DMS114 treated with DMSO at 0.1 percent for 48 hours (cell line): Measurements from ENCODE around the gene FILIP1L.

Source experiments
- DNase-seq: peaks from one replicate; lab custom pipeline; 2025; ENCODE audit not compliant: unreplicated experiment; lab: John Stamatoyannopoulos, UW

The FILIP1L gene

DNA sequence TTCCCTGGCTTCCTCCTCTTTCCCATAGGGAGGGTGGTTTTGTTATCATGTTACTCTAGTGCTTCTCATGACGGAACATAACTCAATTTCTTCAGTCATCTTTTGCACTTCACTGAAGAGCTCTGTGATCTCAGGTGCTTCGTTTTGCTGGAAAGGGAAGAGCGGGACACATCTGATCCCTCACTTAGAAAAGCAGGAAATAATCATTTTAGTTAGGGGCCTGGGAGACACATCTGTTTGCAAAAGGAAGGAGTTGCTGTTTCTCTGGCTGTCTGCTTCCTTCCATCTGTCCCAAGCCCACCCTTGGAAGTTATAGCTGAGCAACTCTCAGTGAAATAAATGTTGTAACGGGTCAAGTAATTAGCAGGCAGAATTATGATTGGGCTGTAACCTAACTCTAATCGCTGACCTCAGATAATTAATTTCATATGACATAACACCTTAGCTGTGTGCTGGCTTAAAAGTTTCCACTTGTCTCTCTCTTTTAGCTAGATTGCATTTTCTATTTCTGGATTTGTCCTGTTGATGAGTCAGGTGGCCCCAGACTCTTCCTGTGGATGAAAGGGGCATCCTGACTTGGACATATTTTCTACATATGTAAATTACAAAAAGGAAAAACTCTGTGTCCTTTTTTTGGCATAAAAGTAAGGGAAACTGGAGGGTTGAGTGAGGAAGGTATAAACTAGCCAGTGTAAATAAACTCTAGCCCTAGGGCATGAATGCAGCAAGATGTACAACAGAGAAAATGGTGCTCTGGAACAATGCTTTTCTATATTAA lies 11.0 kb upstream of the FILIP1L start:
- no peak for DNase-seq

DNA sequence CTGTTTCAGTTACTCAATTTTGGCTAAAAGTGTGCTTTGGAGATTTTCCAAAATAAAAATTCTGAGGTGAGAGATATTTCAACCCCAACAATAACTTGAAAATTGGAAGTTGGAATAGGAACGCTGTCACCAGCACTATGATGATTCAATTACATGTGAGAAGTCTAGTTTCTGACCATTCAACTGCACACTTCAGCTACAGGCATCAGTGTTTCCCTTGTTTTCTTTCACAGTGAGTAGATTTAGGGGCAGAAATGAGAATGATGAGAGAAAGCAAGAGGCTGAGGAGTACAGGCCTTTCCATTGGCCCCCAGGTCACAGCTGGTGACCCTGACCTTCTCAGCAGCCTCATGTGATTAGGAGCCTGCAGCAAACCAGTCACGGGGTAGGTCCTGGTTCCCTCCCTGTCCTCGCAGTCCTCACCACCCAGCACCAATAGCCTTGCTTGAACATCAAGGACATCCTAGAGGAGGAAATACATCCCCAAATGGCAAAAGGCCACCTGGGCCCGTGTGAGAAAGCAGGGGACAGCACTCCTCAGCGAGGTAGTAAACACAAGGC lies 10.0 kb upstream of the FILIP1L start:
- DNase-seq = no peak

DNA sequence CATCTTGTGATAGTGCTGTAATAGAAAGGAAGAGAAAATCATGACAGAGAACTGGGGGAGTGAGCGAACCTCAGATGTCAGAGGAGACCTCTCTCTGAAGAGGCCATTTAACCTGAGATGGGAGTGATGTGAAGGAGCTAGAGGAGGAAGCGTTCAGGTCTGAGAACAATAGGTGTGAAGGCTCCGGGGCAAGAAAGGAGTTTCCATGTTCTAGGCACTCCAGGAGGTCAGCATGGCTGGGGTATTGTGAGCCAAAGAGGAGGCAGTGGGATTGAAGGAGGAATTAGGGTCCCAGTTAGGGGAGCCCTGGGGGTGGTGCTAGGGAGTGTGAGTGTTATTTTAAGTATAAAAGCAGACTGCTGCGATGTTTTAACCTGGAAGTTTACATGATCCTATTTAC lies 8.8 kb upstream of the FILIP1L start:
- no peak for DNase-seq

DNA sequence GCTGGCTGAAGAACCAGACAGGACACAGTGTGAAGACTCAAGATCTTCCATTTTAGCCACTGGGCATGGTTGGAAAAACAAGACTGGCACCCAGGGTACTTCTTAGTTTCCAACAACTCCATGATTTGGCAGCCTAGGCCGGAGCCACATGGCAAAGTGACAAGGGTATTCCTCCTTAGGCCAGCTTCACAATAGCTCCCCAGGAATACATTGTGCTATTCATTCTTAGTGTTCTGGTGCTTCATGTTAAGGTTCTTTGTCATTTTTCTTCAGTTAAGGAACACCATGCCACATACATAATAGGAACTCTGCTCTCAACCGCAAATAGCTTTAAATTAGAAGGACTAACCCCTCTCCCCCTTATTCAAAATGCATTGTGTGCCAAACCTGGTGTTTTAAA lies 8.0 kb upstream of the FILIP1L start:
- DNase-seq = no peak

DNA sequence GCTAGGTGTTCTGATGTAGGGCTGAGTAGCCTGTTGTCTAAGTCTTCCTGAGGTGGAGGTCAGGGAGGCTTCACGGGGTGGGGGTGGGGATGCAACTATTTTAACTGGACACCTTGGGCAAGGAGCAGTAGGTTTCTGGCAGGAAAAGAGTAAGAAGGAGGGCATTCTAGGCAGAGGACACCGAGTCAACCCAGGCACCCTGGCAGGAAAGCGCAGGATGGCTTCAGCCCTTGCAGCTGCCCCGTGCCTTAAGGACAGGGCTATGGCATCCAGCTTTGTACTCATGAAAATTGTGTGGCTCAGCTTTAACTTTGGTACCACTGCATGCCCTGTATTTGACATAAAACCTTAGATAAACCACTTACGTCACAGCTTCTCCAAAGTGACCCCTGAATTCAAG lies 6.4 kb upstream of the FILIP1L start:
- DNase-seq = no peak

DNA sequence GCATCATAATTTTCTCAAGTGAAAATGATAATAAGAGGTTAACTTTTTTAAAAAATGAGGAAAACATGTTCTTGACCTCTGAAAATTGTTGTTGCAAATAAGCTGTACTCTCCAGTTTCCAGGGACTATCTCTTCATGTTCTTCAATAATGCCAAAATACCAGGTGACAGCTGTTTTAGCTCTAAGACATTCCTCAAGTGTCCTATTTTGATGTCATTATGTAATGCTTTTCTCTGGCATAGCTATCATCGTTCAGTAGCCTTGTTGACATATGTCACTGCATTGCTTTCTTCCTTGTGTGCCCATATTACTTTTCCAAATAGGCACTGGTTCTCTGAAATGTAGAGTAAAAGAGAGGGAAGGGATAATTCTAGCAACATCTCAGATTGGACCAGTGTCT lies 5.7 kb upstream of the FILIP1L start:
- no peak for DNase-seq

DNA sequence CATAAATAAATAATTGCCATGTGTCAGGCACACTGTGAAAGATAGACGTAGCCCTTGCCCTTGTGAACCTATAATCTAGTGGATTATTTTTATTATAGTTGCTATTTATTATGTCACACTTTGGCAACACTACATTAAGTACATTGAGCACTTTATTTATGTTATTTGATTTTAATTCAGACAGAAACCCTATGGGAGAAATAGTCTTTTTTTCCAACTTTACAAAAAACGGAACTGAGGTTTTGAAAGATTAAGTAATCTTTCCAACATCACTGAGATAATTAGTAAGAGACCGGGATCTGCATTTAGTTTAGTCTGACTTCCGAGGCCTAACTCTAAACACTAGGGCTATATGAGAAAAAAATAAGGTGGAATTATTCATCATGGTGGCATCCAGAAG lies 2.8 kb upstream of the FILIP1L start:
- no peak for DNase-seq

DNA sequence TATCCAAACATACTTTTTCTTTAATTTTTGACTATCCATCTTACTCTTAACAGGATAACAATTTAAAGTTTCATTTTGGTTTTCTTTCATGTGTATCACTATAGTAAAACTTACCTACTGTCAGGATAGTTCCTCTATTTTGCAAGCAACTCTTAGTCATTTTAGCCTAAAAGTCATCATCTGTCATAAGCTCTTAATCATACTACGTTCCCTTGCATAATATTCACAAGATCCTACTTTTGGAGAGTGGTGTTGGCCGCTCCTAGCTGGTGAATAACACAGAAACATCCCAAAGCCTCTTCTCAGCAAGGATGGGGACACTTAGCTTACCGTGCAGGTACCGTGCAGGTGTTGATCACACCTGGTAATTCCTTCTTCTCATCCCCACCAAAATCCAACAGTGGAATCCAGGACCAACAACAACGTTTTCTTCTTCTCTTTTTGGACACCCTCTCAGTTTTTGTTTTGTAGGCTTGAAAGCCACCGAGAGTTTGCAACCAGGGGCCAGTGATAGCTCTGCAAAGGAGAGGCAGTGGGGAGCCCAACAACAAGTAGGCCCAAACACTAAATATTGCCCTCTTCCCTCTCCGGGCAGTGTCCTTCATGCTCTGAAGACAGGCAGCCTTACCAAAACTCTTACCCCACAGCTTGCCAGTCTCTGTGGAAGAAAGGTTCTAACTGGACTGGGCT lies 433 bp downstream of the FILIP1L start:
- no peak for DNase-seq

DNA sequence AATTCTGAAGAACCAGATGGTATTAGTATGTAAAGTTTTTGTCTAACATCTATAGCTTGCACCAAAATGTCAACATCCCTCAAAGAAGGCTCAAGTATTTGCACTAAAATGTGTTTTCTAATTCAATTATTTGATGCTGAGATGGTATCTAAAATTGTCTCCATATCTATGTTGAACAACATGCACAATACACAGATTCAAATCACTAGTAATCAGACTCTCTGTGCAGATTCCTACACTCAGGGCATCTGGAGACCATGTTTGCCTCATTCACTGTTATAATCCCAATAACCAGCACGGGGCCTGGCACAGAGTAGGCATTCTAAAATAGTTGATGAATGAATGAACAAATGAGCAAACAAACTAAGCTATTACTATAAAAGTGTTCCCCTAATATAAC lies 2.6 kb downstream of the FILIP1L start:
- no peak for DNase-seq

DNA sequence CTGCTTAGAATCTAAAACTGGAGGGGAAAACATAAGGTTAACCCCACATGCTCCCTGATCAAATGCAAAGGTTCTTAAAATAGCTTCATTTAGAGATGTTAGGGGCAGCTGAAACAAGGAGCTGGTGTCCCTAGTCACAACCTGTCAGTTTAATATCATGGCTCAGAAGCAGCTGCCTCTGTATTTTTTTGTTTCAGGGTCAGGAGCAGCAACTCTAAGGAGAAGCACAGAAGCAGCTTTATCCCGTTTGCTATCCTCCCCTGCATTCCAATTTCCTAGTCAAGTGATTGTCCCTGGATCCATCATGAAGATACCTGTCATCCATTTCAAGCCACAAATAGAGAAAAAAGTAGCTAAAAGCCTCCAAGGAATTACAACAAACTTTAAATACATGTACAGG lies 4.1 kb downstream of the FILIP1L start:
- DNase-seq = no peak

DNA sequence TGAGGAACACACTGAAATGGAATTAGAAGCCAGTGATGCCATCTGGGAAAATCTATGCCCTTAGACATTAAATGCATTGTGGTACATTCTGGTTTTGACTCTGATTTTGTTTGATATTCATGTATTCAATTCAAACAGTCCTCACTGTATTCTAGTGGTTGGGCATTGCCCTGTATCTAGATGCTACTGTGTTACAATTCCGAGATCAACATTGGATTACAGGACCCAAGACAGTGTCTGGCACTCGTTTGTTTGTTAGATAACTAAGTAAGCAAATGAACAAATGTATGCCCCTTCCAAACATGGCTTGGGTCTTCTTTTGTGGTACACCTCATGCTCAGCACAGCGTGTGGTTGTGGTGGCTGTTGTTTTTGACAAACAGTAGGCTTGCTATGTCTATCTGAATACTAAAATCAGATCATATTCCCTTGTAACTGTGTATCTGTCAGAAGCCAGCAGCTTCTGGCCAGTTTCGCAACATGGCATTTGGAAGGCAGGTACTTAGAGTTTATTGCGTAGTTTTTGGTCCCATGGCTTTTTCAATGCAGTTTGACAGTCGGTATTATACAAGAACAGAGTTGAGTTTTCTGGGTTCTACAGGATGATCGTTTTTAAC lies 5.7 kb downstream of the FILIP1L start:
- DNase-seq = no peak

DNA sequence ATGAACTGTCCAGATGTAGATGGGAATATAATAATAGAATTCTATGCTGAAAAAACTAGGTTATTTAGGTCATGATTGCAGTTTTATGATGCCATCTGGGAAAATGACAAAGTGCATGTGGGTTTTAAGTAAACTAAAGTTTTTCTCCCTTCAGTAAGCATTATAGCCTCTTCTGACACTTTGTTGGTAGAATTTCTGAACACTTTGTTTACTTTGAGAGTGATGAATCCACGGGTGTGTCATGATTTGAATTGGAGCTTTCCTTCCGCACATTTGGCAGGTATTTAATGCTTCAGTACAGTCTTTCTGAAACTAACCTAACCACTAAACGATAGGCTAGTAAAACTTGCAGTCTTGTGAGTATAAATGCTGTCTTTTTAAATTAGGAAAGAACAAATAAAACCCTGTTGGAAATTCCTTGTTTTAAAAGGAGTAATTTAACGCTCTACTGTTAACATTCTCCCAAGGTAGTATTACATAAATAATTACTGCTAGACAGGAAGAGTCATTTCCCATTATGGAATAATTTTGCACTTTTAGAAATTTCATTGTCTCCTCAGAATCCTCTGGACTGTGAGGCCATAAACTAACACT lies 7.0 kb downstream of the FILIP1L start:
- no peak for DNase-seq

DNA sequence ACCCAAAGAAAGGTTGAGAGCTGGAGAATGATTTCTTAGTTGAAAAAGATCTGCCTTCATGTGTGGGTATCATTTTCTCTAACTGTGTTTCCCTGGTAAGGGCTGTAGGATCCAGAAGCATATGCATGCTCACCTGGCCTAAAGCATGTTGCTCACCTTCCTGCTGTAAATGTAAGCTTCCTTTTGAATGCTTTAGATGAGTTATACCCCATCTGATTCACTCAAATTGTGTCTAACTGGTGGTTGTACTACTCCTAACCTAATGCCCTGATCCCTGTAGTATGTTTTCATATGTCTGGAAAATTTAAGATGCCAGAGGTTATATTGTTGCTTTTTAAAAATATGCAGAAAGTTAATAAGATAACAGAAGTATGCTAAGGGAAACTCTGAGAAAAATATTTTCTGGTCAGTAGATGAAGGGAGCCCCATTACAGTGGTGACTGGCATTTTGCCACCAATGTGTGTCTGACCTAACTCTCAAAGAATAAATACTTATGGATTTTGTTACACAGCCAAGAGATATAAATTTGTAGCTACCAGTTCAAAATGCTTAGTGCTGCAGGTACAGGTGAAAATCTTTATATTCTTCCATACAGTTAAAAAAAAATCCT lies 7.7 kb downstream of the FILIP1L start:
- no peak for DNase-seq

DNA sequence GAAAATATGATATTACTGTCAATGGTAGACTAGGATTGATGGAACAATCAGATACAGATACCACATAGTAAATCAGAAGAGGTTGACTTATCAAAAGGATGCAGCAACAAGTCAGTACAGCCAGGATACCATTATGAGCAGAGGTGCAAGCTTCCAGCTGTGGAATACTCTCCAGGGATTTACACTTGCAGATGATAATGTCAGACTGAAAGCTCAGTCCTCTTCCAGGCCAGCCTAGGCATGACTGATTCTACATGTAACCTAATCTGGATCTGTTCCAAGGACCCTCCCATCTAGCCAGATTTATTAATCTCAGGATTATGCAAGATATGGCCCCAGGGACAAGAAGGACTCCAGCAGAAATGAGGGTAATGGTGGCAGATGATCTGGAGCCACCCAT lies 8.2 kb downstream of the FILIP1L start:
- DNase-seq = no peak

DNA sequence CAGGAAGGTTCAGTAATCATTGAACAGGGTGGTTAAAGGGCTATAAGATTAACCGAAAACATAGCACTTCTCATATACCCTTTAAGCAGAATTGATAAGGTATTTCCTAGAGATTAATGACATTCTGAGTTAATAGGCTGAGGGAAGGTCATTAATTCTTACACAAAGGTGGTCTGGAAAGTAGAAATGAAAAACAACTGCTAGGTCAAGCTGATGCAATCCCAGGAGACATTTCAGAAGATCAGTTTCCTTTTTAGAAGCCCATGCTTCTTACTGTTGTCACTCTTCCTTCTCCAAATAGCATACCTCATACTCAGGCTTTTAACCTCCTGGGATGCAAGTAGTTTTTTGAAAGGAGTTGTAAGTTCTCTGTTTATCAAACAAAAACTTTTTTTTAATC lies 8.8 kb downstream of the FILIP1L start:
- no peak for DNase-seq

DNA sequence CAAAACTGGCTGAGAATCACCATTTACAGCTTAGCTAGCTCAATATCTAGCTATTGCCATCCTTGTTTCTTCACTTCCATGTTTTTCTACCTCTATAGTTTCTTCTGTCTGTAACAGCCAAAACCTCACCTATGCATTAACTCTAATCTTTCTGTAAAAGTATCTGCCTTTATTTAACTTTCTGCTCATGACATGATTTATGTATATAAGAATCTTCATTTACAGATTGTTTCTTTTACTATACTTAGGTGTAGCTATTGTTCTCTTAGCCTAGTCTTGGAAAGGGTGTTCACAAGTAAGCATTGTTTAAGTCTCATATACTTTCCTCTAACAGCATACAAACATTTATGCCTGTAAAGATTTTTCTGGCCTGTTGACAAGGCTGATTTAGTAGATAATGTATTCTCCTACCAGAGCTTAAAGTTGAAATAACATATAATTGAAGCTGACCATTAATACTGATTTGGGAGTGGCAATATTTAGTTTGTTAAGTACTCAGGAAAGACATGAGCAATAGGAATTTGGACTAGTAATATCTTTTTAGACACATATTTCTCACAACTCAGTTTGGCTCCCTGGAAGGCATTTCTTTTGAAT lies 9.4 kb downstream of the FILIP1L start:
- no peak for DNase-seq

DNA sequence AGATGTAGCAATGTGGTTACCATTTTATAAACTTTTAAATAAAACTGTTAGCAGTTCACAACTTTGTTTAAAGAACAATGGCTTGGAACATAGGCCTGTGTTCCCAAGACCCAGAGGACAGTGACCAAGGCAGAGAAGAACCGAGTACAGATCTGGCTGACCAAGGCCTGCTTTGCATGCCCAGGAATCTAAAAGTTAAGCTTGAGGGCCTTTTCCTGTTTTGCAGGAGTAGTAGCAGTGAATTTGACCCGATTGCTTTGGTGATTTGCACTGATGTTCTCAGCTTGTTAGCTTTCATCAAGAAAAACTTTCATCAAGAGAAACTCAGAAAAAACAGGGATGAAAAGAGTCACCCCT lies 9.9 kb downstream of the FILIP1L start:
- no peak for DNase-seq

DNA sequence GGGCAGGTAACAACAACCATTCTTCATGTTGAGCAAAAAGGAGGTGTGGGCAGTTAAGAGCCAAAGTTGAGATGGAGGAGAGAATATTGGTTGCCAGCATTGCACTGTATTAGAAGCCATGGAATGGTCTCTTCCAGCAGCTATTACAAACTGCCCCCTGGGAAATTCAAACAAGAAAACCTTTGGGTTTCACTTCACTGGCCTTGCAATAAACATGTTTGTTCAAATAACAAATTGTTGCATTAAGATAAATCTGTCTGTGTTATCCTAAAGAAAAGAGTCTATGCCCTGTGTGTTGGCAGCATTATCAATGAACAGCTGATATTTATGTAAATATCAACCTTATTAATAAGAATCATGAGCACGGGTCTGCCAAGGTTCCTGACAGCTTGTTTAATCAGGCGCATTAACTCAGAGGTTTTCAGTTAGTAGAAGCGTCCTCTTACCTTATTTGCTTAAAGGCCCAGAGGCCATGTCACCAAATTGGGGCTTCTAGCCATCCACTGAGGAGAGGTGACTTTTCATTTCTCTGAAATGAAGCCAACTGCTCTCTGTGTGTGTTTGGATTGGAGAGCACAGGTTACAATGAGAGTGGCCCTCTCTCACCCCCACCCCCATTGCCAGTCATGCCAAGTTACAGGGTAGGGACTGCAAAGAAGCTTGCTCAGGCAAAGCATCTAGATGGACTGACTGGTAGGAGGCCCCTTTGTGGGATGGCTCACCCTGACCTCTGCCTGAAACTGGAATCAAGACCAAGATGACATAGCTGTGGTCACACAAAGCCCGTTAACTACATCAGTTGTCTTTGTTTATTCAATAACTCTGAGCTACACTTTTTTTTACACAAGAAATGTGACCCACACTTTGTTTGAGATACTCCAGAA lies 10.5 kb downstream of the FILIP1L start:
- DNase-seq = no peak

DNA sequence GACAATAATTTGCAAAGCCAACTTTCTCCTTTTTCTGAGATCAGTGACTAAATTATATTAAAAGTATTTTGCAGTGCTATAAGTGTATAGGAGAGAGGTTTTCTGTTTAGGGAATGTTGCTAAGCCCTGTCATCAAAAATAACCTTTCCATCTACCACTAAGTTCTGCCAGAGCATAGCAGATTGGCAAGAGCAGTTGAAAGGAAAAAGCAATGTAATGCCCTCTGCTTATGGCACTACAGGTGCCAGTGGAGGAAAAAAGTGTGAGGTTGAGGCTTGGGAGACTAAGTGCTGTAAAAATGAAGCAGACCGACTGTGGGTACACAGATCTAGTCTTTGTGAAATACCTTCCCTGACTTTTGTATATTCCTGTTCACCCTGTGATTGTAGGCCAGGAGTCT lies 11.5 kb downstream of the FILIP1L start:
- no peak for DNase-seq

DNA sequence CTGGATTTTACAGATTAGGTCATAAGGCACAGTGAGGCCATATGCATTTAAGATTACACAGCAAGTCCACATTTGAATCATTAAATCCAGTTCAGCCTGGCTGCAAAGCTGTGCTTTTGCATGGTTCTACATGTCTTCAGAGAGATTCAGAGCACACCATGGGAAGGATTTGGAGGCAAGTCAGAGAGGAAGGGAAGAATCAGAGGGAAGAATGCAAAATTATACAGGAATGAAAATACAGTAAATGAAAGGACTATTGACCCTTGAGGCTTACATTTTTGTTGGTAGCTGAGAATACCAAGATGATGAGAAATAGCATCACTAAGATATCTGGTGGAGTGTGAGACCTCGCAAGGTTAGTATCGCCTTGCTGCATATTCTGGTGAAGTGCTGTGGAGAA lies 13.9 kb downstream of the FILIP1L start:
- no peak for DNase-seq
